HL-60/S4 (cell line): Measurements from ENCODE around the gene PRELID3B.
"Not testable (repeated sequence)": the region's sequence is repeated elsewhere in the genome, so short reads cannot be mapped to it uniquely, and the experiment has no call there.

Experiments
- in situ Hi-C: fragments of 300-500 bp; cut with MboI; formaldehyde crosslinking; loops from 2 replicates; pipeline ENCODE4 v1.14.3; 2022; ENCODE audit warnings: low sequenced_read_pairs

Gene PRELID3B

DNA sequence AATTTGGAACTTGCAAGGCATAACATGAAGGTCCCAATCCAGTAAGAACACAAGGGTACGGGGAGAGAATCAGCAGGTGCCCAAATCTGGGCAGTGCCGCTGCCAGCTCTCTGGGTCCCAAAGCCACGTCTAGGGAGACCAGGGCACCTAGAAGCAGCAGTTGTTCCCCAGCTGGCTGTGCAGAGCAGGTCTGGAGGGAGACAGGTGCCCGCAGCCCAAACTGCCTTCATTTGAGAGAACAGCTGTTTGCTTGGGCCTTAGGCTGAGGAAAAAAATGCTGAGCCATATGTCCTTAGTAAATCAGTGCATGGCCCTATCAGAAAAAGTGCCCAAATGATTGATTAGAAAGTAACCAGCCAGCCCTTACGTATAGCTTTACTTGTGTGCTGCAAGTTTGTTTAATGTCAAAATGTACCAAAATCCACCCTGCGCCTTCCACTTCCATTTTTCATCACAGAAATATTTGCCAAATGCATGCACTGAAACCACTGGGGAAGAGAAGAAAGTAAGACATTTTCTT, 9.1 kb upstream of the PRELID3B start:
- in situ Hi-C loops: no loop called here

DNA sequence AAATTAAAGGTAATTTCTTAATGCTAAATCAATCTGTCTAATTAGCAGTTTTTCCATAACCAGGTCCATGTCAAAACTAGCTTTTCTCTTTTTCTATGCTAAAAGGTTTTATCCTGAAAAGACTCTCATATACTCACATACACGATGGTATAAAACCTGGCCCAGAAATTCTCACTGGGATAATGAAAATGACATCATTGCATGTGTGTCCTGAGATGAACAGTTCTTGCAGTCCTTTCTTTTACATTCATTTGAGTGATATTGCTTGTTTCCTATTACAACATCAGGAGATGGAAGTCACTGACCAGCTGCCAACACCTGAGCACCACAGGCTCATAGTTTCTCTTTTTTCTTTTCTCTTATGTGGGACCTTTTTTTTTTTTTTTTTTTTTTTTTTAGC, 7.9 kb upstream of the PRELID3B start:
- in situ Hi-C loops: no loop called here

GRCh38 chr20:59048681-59049030, 6.1 kb upstream of the PRELID3B start:
- in situ Hi-C loops: no loop called here

DNA sequence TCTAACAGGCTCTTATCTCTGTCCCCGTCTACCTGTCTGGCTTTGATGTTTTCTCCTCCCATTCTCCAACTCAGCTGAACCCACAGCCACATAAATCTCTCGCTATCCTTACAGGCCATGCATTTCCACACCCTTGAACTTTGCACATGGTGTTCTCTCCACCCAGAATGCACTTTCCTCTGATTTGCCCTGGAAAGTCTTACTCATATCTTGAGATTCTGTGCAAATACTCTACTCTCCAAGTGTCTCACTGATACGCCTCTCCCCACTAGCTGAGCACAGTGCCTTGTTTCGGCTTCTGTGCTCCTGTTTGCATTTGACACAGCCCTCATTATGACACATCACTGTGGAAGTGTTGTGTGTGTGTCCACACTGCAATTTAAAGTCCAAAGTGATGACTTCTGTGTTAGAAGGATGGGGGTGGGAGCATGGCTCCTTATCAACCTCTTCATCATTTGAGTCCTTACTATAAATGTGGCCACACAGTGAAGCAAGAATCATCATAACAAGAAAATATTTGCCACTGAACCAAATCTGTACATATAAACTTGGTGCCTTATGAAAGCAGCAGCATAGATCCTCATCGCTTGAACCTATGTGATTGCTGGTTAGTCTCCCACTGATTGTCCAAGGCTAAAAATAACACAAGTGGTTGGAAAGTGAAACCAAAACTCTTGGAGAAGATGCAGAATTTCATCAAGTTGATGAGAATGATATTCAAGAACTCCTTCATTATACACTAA, 5.5 kb upstream of the PRELID3B start:
- in situ Hi-C loops: no loop called here

DNA sequence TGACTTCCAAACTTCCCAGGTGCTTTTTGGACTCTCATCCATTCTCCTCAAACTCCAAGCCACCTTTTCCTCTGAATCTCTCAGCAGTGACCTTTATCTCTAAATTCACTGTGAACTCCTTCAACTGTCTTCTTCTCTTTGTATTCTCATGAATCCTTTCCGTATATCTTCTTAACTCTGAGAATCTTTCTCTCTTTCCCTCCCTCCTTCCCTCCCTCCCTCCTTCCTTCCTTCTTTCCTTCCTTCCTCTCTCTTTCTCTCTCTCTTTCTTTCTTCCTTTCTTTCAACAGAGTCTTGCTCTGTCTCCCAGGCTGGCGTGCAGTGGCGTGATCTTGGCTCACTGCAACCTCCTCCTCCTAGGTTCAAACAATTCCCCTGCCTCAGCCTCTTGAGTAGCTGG, 4.3 kb upstream of the PRELID3B start:
- in situ Hi-C loops: no loop called here

DNA sequence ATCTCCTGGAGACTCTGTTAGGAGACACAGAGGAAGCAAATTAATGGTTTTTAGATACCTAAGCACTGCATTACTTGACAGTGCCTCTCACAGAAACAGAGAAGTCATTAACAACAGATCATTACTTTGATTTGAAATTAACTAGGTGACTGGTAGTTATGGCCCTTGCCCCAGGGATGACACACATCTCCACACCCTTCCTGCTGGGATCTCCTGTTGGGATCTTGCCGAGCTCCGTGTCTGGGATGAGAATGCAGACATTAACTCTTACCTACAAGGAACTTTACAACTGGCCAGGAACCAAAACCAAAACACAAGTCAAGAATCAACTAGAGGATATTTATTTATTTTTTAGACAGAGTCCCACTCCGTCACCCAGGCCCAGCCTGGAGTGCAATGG, 2.2 kb upstream of the PRELID3B start:
- in situ Hi-C loops: no loop called here

GRCh38 chr20:59044295-59044694, 1.7 kb upstream of the PRELID3B start:
- in situ Hi-C loops: no loop called here

GRCh38 chr20:59043698-59044097, 1.1 kb upstream of the PRELID3B start:
- in situ Hi-C loops: no loop called here

- in situ Hi-C loops: no loop called here
Measured at GRCh38 chr20:59042796-59043631, 428 bp upstream of the PRELID3B start.

DNA sequence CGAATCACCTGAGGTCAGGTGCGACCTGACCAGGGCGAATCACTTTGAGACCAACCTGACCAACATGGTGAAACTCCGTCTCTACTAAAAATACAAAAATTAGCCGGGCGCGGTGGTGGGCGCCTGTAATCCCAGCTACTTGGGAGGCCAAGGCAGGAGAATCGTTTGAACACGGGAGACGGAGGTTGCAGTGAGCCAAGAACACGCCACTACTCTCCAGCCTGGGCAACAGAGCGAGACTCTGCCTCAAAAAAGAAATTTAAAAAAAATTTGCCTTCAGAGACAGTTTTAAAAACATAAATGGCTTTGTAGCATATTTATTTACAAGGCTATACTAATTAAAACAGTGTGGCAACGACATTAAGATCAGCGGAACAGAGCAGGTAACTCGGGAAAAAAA, 1.1 kb downstream of the PRELID3B start:
- in situ Hi-C loops: not testable (repeated sequence)

DNA sequence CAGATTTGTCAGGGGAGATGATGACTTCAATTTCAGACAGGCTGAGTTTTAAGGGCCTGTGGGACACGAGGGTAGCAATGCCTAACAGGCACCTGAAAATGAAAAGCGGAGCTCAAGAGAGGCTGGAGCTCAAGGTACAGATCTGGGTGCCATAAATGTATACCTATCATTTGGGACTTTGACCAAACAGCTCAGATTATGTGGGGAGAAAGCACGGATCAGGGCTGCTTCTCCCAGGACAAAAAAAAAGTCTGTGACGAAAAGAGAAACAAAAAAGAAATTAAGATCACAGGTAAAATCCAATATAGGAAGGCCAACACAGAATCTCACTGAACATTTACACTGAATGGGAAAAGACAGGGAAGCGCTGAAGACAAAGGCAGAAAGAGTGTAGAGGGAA, 1.9 kb downstream of the PRELID3B start:
- in situ Hi-C loops: no loop called here

DNA sequence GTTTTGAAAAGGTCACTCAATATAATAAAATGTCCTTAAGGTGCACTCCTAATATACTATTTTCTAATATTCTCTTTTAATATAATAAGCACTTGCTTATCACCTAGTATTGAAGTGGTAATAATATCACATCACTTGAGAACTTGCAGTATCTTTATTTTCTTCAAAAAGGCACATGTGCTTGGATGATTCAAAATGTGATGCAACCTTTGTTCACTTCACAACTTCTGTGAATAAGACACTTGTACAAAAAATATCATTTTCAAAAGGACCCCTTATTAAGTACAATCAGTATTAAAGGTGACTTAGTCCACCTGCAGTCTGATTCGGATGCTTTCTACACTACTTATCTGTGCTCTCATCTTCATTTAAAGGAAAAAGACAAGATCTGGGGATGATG, 3.4 kb downstream of the PRELID3B start:
- in situ Hi-C loops: no loop called here

DNA sequence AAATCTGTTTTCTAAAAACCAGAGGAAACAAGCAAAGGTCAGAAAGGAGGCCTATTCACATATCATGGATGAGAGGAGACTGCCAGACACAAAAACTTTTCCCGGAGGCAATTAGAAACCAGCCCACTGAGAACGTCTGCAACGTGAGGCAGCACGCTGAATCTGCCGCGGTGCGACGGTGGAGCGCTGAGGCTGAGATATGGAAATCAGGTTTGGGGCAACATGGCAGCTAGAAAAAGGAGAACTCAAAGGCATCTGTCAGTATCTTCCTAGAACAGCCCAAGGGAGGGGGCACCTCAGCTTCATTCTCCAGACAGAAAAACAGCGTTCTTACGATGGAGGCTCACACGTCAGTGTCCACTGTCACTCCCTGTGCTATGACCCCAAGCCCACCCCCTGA, 5.2 kb downstream of the PRELID3B start:
- in situ Hi-C loops: no loop called here

DNA sequence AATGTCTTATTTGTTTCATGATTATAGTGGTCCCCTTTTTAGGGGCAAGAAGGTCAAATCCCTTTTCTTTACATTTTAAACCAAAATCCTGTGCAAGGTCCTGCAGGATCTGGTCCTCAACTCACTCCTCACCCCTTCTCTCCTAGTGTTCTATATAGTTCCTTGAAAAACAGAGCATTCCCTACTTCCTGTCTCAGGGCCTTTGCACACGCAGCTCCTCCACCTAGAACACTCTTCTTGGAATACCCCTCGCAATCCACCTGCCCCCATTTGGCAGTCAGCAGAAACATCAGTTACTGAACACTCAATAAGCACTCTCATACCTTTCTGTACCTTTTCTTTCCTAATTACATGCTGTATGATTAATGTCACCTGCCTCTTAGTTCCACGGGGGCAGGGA, 7.2 kb downstream of the PRELID3B start:
- in situ Hi-C loops: no loop called here

DNA sequence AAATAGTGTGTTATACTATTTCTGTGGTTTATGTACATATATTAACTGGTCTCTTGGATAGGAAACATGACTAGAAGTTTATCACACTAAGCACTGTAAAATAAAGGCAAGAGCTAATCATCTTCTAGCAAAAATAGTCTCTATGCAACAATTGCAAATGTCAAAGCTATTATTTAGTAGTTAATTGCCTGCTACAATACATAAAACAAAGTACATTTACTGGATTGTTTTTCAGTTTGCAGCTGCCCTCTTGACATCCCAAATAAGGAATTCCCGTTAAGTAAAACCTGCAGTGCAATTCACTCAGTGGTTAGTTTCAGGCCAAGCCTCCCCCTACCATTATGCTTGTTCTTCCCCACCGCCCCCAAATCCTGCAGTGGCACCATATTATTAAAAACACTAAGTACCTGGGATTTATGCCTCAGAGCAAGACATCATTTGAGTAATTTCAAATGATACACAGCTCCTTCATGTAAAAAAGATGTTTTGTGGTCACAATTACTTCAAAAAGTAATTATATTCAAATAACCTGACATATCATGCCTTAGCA, 8.9 kb downstream of the PRELID3B start:
- in situ Hi-C loops: no loop called here

- in situ Hi-C loops: no loop called here
Measured at GRCh38 chr20:59033093-59033492, 9.5 kb downstream of the PRELID3B start.

- in situ Hi-C loops: no loop called here
Measured at GRCh38 chr20:59032713-59033059, 9.9 kb downstream of the PRELID3B start.

DNA sequence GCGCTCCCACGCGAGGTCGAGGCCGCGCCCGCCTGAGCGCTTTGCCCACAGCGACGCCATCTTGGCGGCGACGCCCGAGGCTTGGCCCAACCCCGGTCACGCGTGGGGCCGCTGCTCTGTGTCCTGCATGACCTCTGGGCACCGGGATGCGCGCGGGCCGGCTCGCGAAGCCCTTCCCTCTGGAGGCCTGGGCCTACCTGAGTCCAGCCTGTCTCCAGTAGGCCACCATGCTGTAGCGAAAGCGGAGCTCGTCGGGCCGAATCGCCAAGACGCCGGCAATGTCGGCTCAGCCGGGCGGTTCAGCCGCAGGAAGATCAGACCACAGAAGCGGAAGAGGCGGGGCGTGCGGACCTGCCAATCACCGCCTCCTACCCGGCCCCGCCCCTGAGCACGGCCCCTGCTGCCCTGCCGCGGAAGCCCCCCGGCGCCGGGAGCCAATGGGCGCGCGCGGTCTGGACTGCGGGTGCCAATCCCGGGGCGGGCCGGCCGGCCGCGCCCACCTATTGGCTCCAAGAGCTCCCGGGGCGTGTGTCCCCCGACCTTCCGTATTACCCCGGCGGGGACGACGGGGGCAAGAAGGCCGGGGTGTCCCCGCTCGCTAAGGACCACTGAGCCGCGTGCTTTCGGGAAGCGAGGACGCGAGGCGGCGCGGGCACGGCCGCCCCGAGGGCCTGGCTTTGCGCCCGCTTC, 10.4 kb downstream of the PRELID3B start, which contains the start of gene ATP5F1E:
Gene ATP5F1E, minus strand, starts transcription at position 313 of the 690 bp plus-strand sequence. Its CDS starts 84 bp downstream, at position 229.
- in situ Hi-C loops: no loop called here

GRCh38 chr20:59031564-59032022, 11.0 kb downstream of the PRELID3B start:
- in situ Hi-C loops: no loop called here

GRCh38 chr20:59030911-59031563, 11.5 kb downstream of the PRELID3B start:
- in situ Hi-C loops: no loop called here

- in situ Hi-C loops: no loop called here
Measured at GRCh38 chr20:59028812-59029211, 13.8 kb downstream of the PRELID3B start.
